Right hindlimb (tissue), 1 donor: ENCODE data around the gene CUL5.

Experiments
- DNase-seq: peaks from one replicate; pipeline ENCODE4 v3.0.0-alpha.2; 2018

CUL5 gene

GRCh38 chr11:108008656-108009496, at the start of gene CUL5:
Gene CUL5 (plus strand): TSS chr11:108008898. CDS start chr11:108009349, 451 bp downstream.
- peak; percentile 95 for DNase-seq

GRCh38 chr11:107961480-107961879, 47.2 kb upstream of the CUL5 start:
- no peak for DNase-seq

GRCh38 chr11:107962181-107962580, 46.5 kb upstream of the CUL5 start:
- DNase-seq, result no peak

- no peak for DNase-seq
Measured at GRCh38 chr11:107963091-107963490, 45.6 kb upstream of the CUL5 start.

- DNase-seq, result no peak
Measured at GRCh38 chr11:107969219-107969618, 39.5 kb upstream of the CUL5 start.

GRCh38 chr11:107970049-107970448, 38.6 kb upstream of the CUL5 start:
- DNase-seq, result no peak

GRCh38 chr11:107973641-107974040, 35.1 kb upstream of the CUL5 start:
- DNase-seq, result no peak

GRCh38 chr11:107988397-107989158, 20.1 kb upstream of the CUL5 start:
- no peak for DNase-seq

GRCh38 chr11:107991868-107992414, 16.8 kb upstream of the CUL5 start:
- DNase-seq, result no peak

GRCh38 chr11:107996006-107996776, 12.5 kb upstream of the CUL5 start:
- no peak for DNase-seq

- DNase-seq, result no peak
Measured at GRCh38 chr11:107998761-107999160, 9.9 kb upstream of the CUL5 start.

GRCh38 chr11:107999759-108000455, 8.8 kb upstream of the CUL5 start:
- peak; percentile 21 for DNase-seq

- no peak for DNase-seq
Measured at GRCh38 chr11:108002476-108002875, 6.2 kb upstream of the CUL5 start.

GRCh38 chr11:108003623-108004022, 5.1 kb upstream of the CUL5 start:
- no peak for DNase-seq

- DNase-seq, result no peak
Measured at GRCh38 chr11:108007819-108008218, 879 bp upstream of the CUL5 start.

GRCh38 chr11:108009497-108010370, 1.0 kb downstream of the CUL5 start:
- no peak for DNase-seq

GRCh38 chr11:108012139-108012725, 3.5 kb downstream of the CUL5 start:
- no peak for DNase-seq

GRCh38 chr11:108016647-108017046, 7.9 kb downstream of the CUL5 start:
- DNase-seq, result no peak

- DNase-seq, result no peak
Measured at GRCh38 chr11:108018708-108019107, 10.0 kb downstream of the CUL5 start.

GRCh38 chr11:108019870-108020540, 11.3 kb downstream of the CUL5 start:
- DNase-seq, result no peak
